Activated naive CD8-positive, alpha-beta T cell treated with anti-CD3 and anti-CD28 coated beads, Interleukin-2, amount 50 U/mL, for 16 hours (primary cell): Measurements from ENCODE around the gene TRAPPC2L.
"Not testable (repeated sequence)": the region's sequence is repeated elsewhere in the genome, so short reads cannot be mapped to it uniquely, and the experiment has no call there.

Experiments used
- DNase-seq: peaks from one replicate; pipeline ENCODE4 v3.0.0-alpha.2; 2020; ENCODE audit warnings: low read depth, low spot score

The TRAPPC2L gene

DNA sequence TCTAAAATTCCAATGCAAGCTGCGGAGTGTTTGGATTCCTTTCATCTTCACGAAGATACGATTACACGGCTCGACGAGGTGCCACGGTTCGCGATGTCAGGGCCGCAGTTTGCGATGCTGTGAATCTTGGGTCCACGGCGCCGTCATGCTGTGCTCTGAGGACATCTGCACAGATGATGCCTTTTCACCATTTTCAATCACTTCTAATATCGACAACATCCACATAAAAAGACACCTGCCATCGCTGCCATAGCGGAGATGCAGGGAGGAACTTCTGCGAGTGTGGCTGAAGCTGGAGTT lies 38.4 kb upstream of the TRAPPC2L start:
- no peak for DNase-seq

DNA sequence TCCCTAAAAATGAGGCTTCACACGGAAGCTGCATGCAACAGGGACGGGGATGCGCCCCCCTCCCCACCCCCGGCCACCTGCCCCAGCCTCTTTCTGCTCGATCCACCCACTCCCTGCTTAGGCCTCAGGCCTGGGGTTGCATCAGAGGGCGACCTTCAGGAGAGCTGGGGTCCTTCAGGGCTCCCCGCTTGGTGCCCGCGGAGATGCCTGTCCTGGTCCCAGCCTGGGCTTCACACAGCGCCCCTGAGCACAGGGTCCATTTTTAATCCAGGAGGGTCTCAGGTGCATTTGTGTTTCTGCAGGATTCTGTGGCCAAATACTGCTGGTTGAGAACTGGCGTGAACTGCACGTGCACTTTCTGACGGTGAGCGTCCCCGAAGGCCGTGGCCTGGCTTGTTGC lies 37.8 kb upstream of the TRAPPC2L start:
- DNase-seq: no peak

DNA sequence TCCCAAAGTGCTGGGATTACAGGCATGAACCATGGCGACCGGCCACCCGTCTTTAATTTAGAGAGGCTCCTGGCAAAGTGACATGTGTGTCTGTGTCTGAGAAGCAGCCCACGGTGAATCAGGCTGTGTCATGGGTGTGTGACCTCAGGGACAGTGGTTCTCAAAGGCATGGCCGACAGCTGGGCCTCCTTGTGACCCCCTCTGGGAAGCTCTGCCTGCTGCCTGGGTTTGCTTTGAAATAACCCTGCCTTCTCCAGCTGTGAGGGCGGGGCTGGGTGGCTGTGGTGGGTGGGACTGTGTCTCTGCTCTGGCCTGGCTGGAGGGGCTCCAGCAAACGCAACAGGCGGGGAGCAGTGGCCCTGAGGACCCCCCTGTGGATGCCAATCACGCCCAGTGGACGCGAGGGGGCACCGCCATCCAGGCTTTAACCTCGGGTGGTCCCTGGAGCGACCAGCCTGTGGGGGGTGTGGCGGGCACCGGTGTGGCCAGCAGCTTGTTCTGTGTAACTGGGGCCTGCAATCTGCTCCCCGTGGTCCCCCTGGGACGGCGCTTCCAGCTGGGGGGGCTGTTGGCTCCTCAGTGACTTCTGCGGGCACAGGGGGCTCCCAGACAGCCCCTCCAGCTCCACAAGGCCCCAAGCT lies 36.4 kb upstream of the TRAPPC2L start:
- no peak for DNase-seq

- DNase-seq: no peak
Measured at GRCh38 chr16:88821168-88821850, 35.6 kb upstream of the TRAPPC2L start.

GRCh38 chr16:88822281-88823040 lies 34.5 kb upstream of the TRAPPC2L start:
- DNase-seq: no peak

DNA sequence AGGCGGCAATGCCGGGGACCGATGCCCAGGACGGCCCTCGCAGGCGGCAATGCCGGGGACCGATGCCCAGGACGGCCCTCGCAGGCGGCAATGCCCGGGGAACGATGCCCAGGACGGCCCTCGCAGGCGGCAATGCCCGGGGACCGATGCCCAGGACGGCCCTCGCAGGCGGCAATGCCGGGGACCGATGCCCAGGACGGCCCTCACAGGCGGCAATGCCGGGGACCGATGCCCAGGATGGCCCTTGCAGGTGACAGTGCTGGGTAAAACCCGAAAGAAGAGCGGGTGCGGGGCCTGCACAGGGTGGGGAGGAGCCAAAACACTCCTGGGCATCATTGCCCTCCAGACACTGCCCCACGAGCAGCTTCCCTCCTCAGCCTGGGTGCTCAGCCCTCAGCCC lies 33.3 kb upstream of the TRAPPC2L start:
- not testable (repeated sequence) for DNase-seq

DNA sequence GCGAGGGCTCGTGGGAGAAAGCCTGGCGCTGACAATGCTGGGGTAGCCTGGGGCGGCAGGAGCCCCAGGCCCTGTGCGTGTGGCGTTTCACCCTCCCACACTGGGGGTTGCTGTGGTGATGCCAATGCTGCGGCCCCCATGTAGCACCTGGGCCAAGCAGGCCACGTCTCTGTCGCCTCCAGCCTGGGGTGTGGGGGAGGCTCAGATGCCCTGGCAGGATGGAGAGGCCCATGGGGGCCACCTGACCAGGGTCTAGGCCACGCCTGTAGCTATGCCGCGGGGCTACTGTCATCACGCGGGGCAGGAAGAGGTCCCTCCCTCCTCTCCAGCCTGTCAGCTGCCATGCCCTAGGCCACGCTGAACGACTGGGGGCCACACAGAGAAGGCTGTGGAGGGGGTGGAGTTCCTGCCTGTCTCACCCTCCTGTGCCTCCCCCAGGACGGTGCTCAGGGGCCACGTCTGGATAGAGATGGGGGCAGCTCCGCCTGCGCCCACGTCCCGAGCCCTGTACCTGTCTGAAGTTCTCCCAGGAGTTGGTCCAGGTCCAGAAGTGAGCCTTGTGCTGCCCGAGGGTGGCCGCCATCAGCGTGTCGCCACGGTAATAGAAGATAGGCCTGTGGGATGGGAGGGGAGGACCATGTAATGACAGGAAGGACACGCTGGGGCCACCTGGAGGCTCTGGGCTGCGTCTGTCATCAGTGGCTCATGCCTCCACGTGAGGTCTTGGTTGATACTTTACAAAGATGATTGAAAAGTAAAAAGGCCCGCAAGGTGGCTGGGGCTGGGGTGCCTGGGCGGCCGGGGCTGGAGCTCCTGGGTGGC lies 32.5 kb upstream of the TRAPPC2L start:
- DNase-seq: no peak

DNA sequence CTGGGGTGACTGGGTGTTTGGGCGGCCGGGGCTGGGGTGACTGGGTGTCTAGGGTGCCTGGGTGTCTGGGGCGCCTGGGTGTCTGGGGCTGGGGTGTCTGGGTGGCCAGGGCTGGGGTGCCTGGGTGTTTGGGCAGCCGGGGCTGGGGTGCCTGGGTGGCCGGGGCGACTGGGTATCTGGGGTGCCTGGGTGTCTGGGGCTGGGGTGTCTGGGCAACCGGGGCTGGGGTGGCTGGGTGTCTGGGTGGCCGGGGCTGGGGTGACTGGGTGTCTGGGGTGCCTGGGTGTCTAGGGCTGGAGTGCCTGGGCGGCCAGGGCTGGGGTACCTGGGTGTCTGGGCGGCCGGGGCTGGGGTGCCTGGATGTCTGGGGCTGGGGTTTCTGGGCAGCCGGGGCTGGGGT lies 31.8 kb upstream of the TRAPPC2L start:
- no peak for DNase-seq

GRCh38 chr16:88826070-88826840 lies 30.7 kb upstream of the TRAPPC2L start:
- no peak for DNase-seq

DNA sequence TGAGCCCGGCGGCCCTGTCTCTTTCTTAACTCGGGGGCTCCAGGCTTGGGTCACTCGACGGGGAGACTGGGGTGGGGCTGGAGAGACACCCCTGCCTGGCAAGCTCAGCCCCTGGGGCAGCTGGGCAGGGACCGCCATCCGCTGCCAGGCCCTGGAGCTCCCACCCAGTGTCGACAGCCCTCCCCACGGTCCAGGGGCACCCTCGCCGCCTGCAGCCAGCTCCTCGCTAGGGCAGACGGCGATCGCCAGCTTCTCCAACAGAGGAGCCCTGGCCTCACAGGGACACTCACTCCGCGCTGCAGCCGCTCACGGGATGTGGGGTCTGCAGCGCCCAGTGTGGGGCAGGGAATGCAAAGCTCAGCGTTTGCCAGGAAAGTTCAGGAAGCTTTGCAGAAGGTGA lies 29.2 kb upstream of the TRAPPC2L start:
- DNase-seq: no peak

DNA sequence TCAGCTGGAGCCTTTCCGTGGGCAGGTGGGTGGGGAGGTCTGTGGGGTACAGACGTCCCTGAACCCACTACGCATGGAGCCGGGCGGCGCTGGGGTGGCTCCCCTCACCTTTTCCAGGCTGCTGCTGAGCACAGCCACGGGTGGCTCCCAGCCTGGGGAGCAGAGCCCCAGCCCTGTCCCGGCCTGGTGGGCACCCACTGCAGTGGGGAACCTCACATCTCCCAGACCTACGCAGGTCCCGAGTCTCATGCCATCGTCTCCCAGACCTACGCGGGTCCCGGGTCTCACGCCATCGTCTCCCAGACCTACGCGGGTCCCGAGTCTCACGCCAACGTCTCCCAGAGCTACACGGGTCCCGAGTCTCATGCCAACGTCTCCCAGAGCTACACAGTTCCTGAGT lies 28.2 kb upstream of the TRAPPC2L start:
- DNase-seq: no peak

DNA sequence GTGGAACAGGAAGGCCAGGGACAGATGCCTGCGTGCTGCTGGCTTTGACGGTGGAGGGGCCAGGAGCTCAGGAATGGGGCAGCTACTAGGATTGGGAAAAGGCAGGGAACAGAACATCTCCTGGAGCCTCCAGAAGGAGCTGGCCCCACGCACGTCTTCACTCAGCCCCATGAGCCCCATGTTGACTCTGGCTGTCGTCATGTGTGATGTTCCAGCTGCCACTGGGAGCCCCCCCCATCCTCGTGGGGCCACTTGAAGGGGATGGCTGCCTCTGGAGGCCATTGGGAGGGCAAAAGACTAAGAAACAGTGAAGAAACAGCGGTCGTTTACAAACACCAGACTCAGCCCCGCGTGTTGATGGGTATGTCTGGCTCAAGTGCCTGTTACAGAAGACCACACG lies 26.7 kb upstream of the TRAPPC2L start:
- DNase-seq: no peak

GRCh38 chr16:88830783-88831182 lies 26.1 kb upstream of the TRAPPC2L start:
- no peak for DNase-seq

DNA sequence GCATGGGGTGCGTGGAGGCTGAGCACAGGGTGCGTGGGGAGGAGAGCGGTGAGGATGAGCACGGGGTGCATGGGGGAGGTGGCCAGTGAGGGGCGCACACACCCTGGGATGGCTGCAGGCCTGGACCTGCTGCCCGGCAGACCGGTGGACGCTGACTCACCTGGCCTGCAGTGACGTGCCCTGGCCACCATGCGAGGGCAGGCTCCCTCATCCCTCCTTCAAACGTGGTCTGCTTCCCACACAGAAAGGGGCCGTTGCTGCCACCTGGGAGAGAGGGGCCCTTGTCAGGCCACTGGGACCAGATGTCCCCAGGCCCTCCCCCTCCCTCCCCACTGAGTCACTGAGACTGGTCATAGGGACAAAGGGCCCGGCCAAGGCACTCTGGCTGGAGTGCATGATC lies 25.1 kb upstream of the TRAPPC2L start:
- no peak for DNase-seq

GRCh38 chr16:88833086-88833485 lies 23.8 kb upstream of the TRAPPC2L start:
- no peak for DNase-seq

DNA sequence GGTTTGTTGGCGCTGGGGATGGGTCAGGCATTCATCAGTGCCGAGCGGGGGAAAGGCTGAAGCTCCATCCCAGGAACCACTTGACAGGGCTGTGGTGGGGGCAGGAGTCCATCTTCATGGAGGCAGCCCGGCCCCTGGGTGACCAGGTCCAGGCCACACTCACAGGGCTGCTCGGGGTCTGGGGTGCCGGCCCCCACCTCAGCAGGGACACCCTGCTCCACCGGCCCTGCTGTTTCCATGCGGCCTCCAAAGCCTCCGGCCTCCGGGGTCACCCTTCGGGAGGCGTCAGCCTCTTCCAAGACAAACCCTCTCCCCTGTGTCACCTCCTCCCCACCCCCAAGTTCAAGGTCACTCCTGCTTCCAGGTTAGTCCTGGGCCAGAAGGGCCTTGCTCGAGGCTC lies 22.3 kb upstream of the TRAPPC2L start:
- DNase-seq: no peak

- no peak for DNase-seq
Measured at GRCh38 chr16:88835383-88835782, 21.5 kb upstream of the TRAPPC2L start.

- DNase-seq: no peak
Measured at GRCh38 chr16:88835818-88836217, 21.1 kb upstream of the TRAPPC2L start.

DNA sequence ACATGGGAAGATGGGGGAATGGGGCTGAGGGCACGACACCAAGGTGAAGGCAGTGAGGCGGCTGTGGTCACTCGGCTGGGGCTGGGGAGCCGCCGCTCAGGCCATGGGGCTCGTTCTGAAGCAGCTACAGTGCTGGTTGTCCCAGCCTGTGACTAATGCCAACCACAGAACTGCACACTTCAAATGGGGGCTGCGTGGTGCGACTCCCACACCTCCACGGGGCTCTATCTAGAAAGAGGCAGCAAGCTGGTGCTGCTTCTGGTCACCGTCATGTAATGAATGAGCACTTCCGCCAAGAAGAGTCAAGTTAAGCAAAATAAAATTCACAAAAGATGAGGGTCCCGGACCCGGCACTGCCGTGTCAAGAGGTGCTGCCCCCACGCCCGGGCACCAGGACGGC lies 20.1 kb upstream of the TRAPPC2L start:
- DNase-seq: no peak

- no peak for DNase-seq
Measured at GRCh38 chr16:88837806-88838205, 19.1 kb upstream of the TRAPPC2L start.

DNA sequence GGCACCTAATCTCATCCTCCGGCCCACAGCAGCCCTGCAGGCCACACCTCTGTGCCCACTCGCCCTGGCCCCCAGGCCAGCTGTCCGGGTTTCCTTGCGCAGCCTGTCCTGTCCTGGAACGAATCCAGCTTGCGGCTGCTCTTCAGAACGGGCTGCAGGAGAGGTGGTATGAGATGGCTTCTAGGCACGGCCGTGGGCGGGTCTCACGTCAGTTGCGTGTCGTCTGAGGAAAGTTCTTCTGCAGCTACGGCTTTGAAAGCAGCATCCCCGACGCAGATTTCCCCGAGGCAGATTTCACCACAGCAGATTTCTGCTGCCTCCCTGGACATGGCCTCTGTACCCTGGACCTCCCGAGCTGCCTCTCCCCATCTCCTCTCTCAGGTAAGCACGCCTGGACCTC lies 18.4 kb upstream of the TRAPPC2L start:
- DNase-seq: no peak
